HL-60 (cell line): Measurements from ENCODE around the gene RBPJ.

ENCODE experiments used
- DNase-seq, 2 experiments: peaks; one replicate each; pipeline ENCODE4 v3.0.0-alpha.2; 2010 to 2020; ENCODE audit warnings: low read depth in 1 of 2, low spot score in 1 of 2
- H3K27ac ChIP-seq: fragments of 250-450 bp; sonication (Bioruptor Pico); replicated peaks from 2 replicates; pipeline ENCODE4 v1.5.1; 2020; ENCODE audit warnings: mild to moderate bottlenecking, moderate library complexity
- H3K27me3 ChIP-seq: fragments of 250-450 bp; sonication (Bioruptor Pico); 2 replicates; pipeline ENCODE4 v1.5.1; 2021; ENCODE audit warnings: mild to moderate bottlenecking, moderate library complexity; ENCODE audit not compliant: insufficient read depth, poor library complexity, severe bottlenecking
- H3K4me3 ChIP-seq: replicated peaks from 2 replicates; pipeline ENCODE4 v1.5.1; 2011; ENCODE audit warnings: mild to moderate bottlenecking, control low read depth, low read length; ENCODE audit not compliant: insufficient read depth
- CTCF ChIP-seq: IDR thresholded peaks from one replicate; pipeline ENCODE4 v1.5.1; 2011; ENCODE audit warnings: low read length, control low read depth, inconsistent platforms; ENCODE audit not compliant: insufficient read depth
- GABPA ChIP-seq: IDR thresholded peaks from 2 replicates; pipeline ENCODE4 v1.6.1; 2012; ENCODE audit warnings: low read depth
- POLR2AphosphoS5 ChIP-seq: IDR thresholded peaks from 2 replicates; pipeline ENCODE4 v1.6.1; 2012; ENCODE audit warnings: low read depth
- REST ChIP-seq: IDR thresholded peaks from 2 replicates; pipeline ENCODE4 v1.6.1; 2012; ENCODE audit warnings: low read depth; ENCODE audit not compliant: insufficient replicate concordance
- SPI1 ChIP-seq: IDR thresholded peaks from 2 replicates; pipeline ENCODE4 v1.6.1; 2012; ENCODE audit warnings: low read depth, mild to moderate bottlenecking, borderline replicate concordance

The RBPJ gene

GRCh38 chr4:26368685-26369084 lies 47.9 kb downstream of the RBPJ start:
- H3K4me3 ChIP-seq = no peak overlapping the region
- H3K27ac ChIP-seq = no peak overlapping the region
- DNase-seq = no peak
- H3K27me3 ChIP-seq = no peaks in the 10 kb centered on the region
- no peak for TF ChIP-seq REST
- no peak for TF ChIP-seq SPI1
- TF ChIP-seq POLR2AphosphoS5 = no peak
- TF ChIP-seq GABPA = no peak
- TF ChIP-seq CTCF = no peak

- H3K27me3 ChIP-seq = no peaks in the 10 kb centered on the region
- TF ChIP-seq POLR2AphosphoS5 = no peak
- no peak for TF ChIP-seq CTCF
- TF ChIP-seq GABPA = no peak
- H3K4me3 ChIP-seq = no peak overlapping the region
- no peak for DNase-seq
- no peak overlapping the region for H3K27ac ChIP-seq
Measured at GRCh38 chr4:26369132-26369531, 48.3 kb downstream of the RBPJ start.

- H3K27me3 ChIP-seq = no peaks in the 10 kb centered on the region
- no peak for TF ChIP-seq SPI1
- no peak for TF ChIP-seq POLR2AphosphoS5
- TF ChIP-seq GABPA = no peak
- TF ChIP-seq CTCF = no peak
- TF ChIP-seq REST = no peak
- no peak for DNase-seq
- H3K27ac ChIP-seq = no peak overlapping the region
- H3K4me3 ChIP-seq = no peak overlapping the region
Measured at GRCh38 chr4:26369581-26369980, 48.8 kb downstream of the RBPJ start.

- Histone ChIP-seq H3K4me3 (no peak overlapping the region), H3K27me3 (no peaks in the 10 kb centered on the region), H3K27ac (no peak overlapping the region)
- no peak for DNase-seq
- no peak for TF ChIP-seq REST
- no peak for TF ChIP-seq GABPA
- no peak for TF ChIP-seq CTCF
- no peak for TF ChIP-seq SPI1
- no peak for TF ChIP-seq POLR2AphosphoS5
Measured at GRCh38 chr4:26372076-26372475, 51.3 kb downstream of the RBPJ start.
